K562 (cell line): ENCODE measurements around the gene ETNK2. TPM values are rescaled to one million over a fixed set of nuclear protein-coding genes. Genes with fewer than 3 reads are reported as not detected.

Experiments
- CHD1 ChIP-seq: fragments of 200-600 bp; sonication (generic); IDR thresholded peaks from one replicate; pipeline ENCODE4 v1.6.1; 2012; ENCODE audit warnings: mild to moderate bottlenecking, moderate library complexity, low read length, inconsistent platforms
- ERF ChIP-seq: fragments of 450-650 bp; formaldehyde crosslinking; IDR thresholded peaks from 2 replicates; pipeline ENCODE4 v1.4.0; 2020; ENCODE audit warnings: mild to moderate bottlenecking, mixed read lengths
- ESRRB ChIP-seq: fragments of 250-450 bp; sonication (Bioruptor Pico); IDR thresholded peaks from 2 replicates; pipeline ENCODE4 v1.5.0; 2020; ENCODE audit warnings: mild to moderate bottlenecking, moderate library complexity, borderline replicate concordance
- HNRNPH1 ChIP-seq: fragments of 200-400 bp; formaldehyde crosslinking; optimal IDR thresholded peaks from 2 replicates; pipeline ENCODE3; 2017; ENCODE audit warnings: low read depth, mild to moderate bottlenecking, low read length, moderate library complexity
- IRF2 ChIP-seq: sonication (generic); formaldehyde crosslinking; IDR thresholded peaks from 2 replicates; pipeline ENCODE4 v1.8.1; 2022; ENCODE audit warnings: mild to moderate bottlenecking, missing genetic modification reagents
- NCOR1 ChIP-seq: fragments of 450-650 bp; IDR thresholded peaks from 2 replicates; pipeline ENCODE4 v1.6.1; 2016; ENCODE audit warnings: mild to moderate bottlenecking, moderate library complexity
- NFRKB ChIP-seq: fragments of 450-650 bp; IDR thresholded peaks from 2 replicates; pipeline ENCODE4 v1.6.1; 2016; ENCODE audit warnings: low read depth
- RBM39 ChIP-seq: fragments of 200-400 bp; formaldehyde crosslinking; optimal IDR thresholded peaks from 2 replicates; pipeline ENCODE3; 2018; ENCODE audit warnings: low read depth, low read length
- RNF2 ChIP-seq: sonication (generic); IDR thresholded peaks from 2 replicates; pipeline ENCODE4 v1.6.1; 2016
- SP1 ChIP-seq: sonication (generic); formaldehyde crosslinking; IDR thresholded peaks from 2 replicates; pipeline ENCODE4 v1.8.1; 2022; ENCODE audit warnings: mild to moderate bottlenecking, missing genetic modification reagents
- THRAP3 ChIP-seq: fragments of 450-650 bp; IDR thresholded peaks from 2 replicates; pipeline ENCODE4 v1.6.1; 2016; ENCODE audit warnings: mild to moderate bottlenecking, inconsistent platforms, borderline replicate concordance
- ZNF146 ChIP-seq: IDR thresholded peaks from one replicate; pipeline ENCODE4 v1.6.1; 2018; ENCODE audit warnings: missing compliant biosample characterization; ENCODE audit not compliant: unreplicated experiment
- ZNF175 ChIP-seq: fragments of 200-800 bp; sonication (Bioruptor generic); IDR thresholded peaks from 2 replicates; pipeline ENCODE4 v1.6.1; 2016; ENCODE audit warnings: low read depth, mild to moderate bottlenecking, missing genetic modification characterization, missing compliant biosample characterization
- ZNF584 ChIP-seq: fragments of 200-800 bp; sonication (Bioruptor generic); IDR thresholded peaks from 2 replicates; pipeline ENCODE4 v1.6.1; 2016; ENCODE audit warnings: low read depth, mild to moderate bottlenecking, missing genetic modification characterization, missing compliant biosample characterization
- polyA plus RNA-seq, 8 experiments: library from polyadenylated mRNA; depleted of rRNA in 4 of 8; stranded (reverse) in 5 of 8; unstranded in 3 of 8; fragments of >200 nt; fragmentation: Nextera tagmentation in 2 of 8; fragmentation: Illumina TruSeq in 1 of 8; extraction: Ambion mirVana in 2 of 8; extraction: Trizol in 1 of 8; gene quantifications; 2 replicates each; pipeline versions ENCODE4 v1.2.1 to v1.2.3, GENCODE V29; 2011 to 2014; ENCODE audit warnings: inconsistent platforms in 1 of 8, missing spikeins in 1 of 8
- total RNA-seq, 7 experiments: library from RNA; depleted of rRNA in 6 of 7; stranded (reverse); fragments of >200 nt in 6 of 7; fragmentation: Illumina TruSeq in 2 of 7; extraction: Trizol in 2 of 7; gene quantifications; 2 replicates each; pipeline versions ENCODE4 v1.2.1 to v1.2.3, GENCODE V29; 2011 to 2021; ENCODE audit warnings: low replicate concordance in 1 of 7
- TF ChIP-seq, protein P1 (sequence below), 2 experiments: IDR thresholded peaks in 1 of 2; conservative IDR thresholded peaks in 1 of 2; 2 replicates each; pipeline ENCODE4 v1.6.1; 2016; ENCODE audit warnings: low read depth in 2 of 2, mild to moderate bottlenecking in 1 of 2, missing compliant biosample characterization in 1 of 2, missing genetic modification characterization in 1 of 2, moderate library complexity in 1 of 2
- TF ChIP-seq, protein P2 (sequence below): fragments of 450-650 bp; IDR thresholded peaks from 2 replicates; pipeline ENCODE4 v1.7.1; 2018; ENCODE audit warnings: mild to moderate bottlenecking, low read depth; ENCODE audit not compliant: partially characterized antibody
- TF ChIP-seq, protein P3 (sequence below), 2 experiments: fragments of 150-350 bp in 1 of 2; IDR thresholded peaks; 2 replicates each; pipeline ENCODE4 v1.6.1; 2012 to 2016; ENCODE audit warnings: low read depth in 2 of 2, low read length in 2 of 2, mild to moderate bottlenecking in 1 of 2, moderate library complexity in 1 of 2
- TF ChIP-seq, protein P4 (sequence below): fragments of 450-650 bp; formaldehyde crosslinking; IDR thresholded peaks from 2 replicates; pipeline ENCODE4 v1.4.0; 2022; ENCODE audit warnings: missing genetic modification characterization

Gene ETNK2
- total and polyA plus RNA-seq, 9 of the 15 experiments (the other 6 are each of a cell fraction or from before 2014, with no cell fraction given), result 0.03 to 0.38 (median 0.13) TPM; not detected in 4

DNA sequence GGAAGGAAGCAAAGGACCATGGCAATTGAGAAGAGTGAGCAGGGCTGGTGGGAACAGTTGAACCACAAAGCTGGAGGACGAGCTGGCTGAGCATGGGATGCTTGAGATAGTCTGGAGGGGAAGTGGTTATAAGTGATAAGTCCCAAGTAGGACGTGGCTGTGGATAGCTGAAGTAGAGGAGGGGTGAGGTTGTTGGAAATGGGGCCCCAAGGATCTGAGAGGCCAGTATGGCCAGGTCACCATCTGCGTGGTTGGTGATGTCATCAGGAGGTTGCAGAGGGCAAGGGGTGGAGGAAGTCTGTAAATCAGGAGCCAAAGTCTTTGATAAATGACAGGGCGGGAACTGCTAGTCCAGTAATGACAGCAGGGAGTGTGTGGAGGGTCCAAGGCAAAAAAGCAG lies 25.3 kb upstream of the ETNK2 start (continued):
- TF ChIP-seq NFRKB (no peak), SP1 (CRISPR knock-in tag) (peak; percentile 64), ESRRB (CRISPR knock-in tag) (no peak), ZNF584 (CRISPR knock-in tag) (peak; percentile 84), IRF2 (CRISPR knock-in tag) (no peak), CHD1 (no peak), ZNF175 (CRISPR knock-in tag) (peak; percentile 95), THRAP3 (no peak), NCOR1 (peak; percentile 86), RNF2 (peak; percentile 91; the same call in 1 of the 2 replicates), HNRNPH1 (no peak), RBM39 (no peak), ERF (CRISPR knock-in tag) (no peak), ZNF146 (CRISPR knock-in tag) (no peak)
- TF ChIP-seq, protein P1, sequence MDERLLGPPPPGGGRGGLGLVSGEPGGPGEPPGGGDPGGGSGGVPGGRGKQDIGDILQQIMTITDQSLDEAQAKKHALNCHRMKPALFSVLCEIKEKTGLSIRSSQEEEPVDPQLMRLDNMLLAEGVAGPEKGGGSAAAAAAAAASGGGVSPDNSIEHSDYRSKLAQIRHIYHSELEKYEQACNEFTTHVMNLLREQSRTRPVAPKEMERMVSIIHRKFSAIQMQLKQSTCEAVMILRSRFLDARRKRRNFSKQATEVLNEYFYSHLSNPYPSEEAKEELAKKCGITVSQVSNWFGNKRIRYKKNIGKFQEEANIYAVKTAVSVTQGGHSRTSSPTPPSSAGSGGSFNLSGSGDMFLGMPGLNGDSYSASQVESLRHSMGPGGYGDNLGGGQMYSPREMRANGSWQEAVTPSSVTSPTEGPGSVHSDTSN (CRISPR knock-in tag; IDR thresholded peaks at IDR 0.05; ENCODE audit: low read depth), result peak; percentile 41
- TF ChIP-seq, protein P1 (tag; conservative IDR thresholded peaks at IDR 0.05; ENCODE audit: low read depth), result peak; percentile 78
- TF ChIP-seq, protein P2, sequence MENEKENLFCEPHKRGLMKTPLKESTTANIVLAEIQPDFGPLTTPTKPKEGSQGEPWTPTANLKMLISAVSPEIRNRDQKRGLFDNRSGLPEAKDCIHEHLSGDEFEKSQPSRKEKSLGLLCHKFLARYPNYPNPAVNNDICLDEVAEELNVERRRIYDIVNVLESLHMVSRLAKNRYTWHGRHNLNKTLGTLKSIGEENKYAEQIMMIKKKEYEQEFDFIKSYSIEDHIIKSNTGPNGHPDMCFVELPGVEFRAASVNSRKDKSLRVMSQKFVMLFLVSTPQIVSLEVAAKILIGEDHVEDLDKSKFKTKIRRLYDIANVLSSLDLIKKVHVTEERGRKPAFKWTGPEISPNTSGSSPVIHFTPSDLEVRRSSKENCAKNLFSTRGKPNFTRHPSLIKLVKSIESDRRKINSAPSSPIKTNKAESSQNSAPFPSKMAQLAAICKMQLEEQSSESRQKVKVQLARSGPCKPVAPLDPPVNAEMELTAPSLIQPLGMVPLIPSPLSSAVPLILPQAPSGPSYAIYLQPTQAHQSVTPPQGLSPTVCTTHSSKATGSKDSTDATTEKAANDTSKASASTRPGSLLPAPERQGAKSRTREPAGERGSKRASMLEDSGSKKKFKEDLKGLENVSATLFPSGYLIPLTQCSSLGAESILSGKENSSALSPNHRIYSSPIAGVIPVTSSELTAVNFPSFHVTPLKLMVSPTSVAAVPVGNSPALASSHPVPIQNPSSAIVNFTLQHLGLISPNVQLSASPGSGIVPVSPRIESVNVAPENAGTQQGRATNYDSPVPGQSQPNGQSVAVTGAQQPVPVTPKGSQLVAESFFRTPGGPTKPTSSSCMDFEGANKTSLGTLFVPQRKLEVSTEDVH, result peak; percentile 70
- TF ChIP-seq, protein P3, sequence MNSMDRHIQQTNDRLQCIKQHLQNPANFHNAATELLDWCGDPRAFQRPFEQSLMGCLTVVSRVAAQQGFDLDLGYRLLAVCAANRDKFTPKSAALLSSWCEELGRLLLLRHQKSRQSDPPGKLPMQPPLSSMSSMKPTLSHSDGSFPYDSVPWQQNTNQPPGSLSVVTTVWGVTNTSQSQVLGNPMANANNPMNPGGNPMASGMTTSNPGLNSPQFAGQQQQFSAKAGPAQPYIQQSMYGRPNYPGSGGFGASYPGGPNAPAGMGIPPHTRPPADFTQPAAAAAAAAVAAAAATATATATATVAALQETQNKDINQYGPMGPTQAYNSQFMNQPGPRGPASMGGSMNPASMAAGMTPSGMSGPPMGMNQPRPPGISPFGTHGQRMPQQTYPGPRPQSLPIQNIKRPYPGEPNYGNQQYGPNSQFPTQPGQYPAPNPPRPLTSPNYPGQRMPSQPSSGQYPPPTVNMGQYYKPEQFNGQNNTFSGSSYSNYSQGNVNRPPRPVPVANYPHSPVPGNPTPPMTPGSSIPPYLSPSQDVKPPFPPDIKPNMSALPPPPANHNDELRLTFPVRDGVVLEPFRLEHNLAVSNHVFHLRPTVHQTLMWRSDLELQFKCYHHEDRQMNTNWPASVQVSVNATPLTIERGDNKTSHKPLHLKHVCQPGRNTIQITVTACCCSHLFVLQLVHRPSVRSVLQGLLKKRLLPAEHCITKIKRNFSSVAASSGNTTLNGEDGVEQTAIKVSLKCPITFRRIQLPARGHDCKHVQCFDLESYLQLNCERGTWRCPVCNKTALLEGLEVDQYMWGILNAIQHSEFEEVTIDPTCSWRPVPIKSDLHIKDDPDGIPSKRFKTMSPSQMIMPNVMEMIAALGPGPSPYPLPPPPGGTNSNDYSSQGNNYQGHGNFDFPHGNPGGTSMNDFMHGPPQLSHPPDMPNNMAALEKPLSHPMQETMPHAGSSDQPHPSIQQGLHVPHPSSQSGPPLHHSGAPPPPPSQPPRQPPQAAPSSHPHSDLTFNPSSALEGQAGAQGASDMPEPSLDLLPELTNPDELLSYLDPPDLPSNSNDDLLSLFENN (IDR thresholded peaks at IDR 0.05; ENCODE audit: low read depth in 2 of 2, low read length in 2 of 2), result 0 out of 4 replicates have a peak, but pooled peaks of 1 of the 2 experiments have one; percentile 46
- TF ChIP-seq, protein P4, sequence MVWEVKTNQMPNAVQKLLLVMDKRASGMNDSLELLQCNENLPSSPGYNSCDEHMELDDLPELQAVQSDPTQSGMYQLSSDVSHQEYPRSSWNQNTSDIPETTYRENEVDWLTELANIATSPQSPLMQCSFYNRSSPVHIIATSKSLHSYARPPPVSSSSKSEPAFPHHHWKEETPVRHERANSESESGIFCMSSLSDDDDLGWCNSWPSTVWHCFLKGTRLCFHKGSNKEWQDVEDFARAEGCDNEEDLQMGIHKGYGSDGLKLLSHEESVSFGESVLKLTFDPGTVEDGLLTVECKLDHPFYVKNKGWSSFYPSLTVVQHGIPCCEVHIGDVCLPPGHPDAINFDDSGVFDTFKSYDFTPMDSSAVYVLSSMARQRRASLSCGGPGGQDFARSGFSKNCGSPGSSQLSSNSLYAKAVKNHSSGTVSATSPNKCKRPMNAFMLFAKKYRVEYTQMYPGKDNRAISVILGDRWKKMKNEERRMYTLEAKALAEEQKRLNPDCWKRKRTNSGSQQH (CRISPR knock-in tag), result peak; percentile 87; the same call in 1 of the 2 replicates
